Hematopoietic multipotent progenitor cell treated with erythropoietin and hydrocortisone succinate and interleukin-3 and kit ligand, for 6 days (in vitro differentiated cells): Measurements from ENCODE around the gene KCTD18.

Source experiments
- DNase-seq: peaks from one replicate; pipeline ENCODE4 v3.0.0-alpha.2; 2015

Gene KCTD18

GRCh38 chr2:200453853-200454534 is 55.9 kb downstream of the KCTD18 start:
- no peak for DNase-seq

GRCh38 chr2:200453142-200453852 is 56.6 kb downstream of the KCTD18 start:
- DNase-seq, result no peak

GRCh38 chr2:200452377-200452776 is 57.5 kb downstream of the KCTD18 start:
- no peak for DNase-seq

- no peak for DNase-seq
Observed at GRCh38 chr2:200451511-200451910, 58.4 kb downstream of the KCTD18 start.

- DNase-seq, result no peak
Observed at GRCh38 chr2:200450288-200450687, 59.6 kb downstream of the KCTD18 start.

- DNase-seq, result no peak
Observed at GRCh38 chr2:200449149-200449548, 60.7 kb downstream of the KCTD18 start.

GRCh38 chr2:200448455-200448854 is 61.4 kb downstream of the KCTD18 start:
- no peak for DNase-seq

- no peak for DNase-seq
Observed at GRCh38 chr2:200447139-200447855, 62.6 kb downstream of the KCTD18 start.

GRCh38 chr2:200446612-200447011 is 63.3 kb downstream of the KCTD18 start:
- no peak for DNase-seq

GRCh38 chr2:200445284-200445683 is 64.6 kb downstream of the KCTD18 start:
- no peak for DNase-seq

- DNase-seq, result no peak
Observed at GRCh38 chr2:200444530-200444929, 65.3 kb downstream of the KCTD18 start.

GRCh38 chr2:200443916-200444315 is 66.0 kb downstream of the KCTD18 start:
- no peak for DNase-seq

GRCh38 chr2:200443376-200443775 is 66.5 kb downstream of the KCTD18 start:
- DNase-seq, result no peak

GRCh38 chr2:200442471-200442870 is 67.4 kb downstream of the KCTD18 start:
- no peak for DNase-seq

- no peak for DNase-seq
Observed at GRCh38 chr2:200439981-200440380, 69.9 kb downstream of the KCTD18 start.
